Gastrocnemius medialis (tissue), 4 donors: ENCODE measurements around the gene SERPINB6.

ENCODE experiments used
- CTCF ChIP-seq, 5 experiments: fragments of 450-650 bp in 3 of 5; fragments of 200-600 bp in 2 of 5; sonication (generic) in 2 of 5; IDR thresholded peaks in 4 of 5; conservative IDR thresholded peaks in 1 of 5; 1 replicate in 4 of 5; 2 replicates in 1 of 5; pipeline ENCODE4 v1.5.1; 2016 to 2019; ENCODE audit warnings: antibody characterized with exemption in 5 of 5, mild to moderate bottlenecking in 3 of 5, moderate library complexity in 3 of 5
- POLR2A ChIP-seq, 2 donors: fragments of 450-650 bp; IDR thresholded peaks; one replicate each; pipeline ENCODE4 v1.6.1; 2017; ENCODE audit warnings: antibody characterized with exemption in 2 of 2, mild to moderate bottlenecking in 2 of 2, moderate library complexity in 2 of 2

- TF ChIP-seq CTCF (IDR thresholded peaks at IDR 0.05 in 4 of 5, conservative IDR thresholded peaks at IDR 0.05 in 1 of 5): no peak
- TF ChIP-seq POLR2A (IDR thresholded peaks at IDR 0.05): no peak
These were observed 35.1 kb upstream of the SERPINB6 start for GRCh38 chr6:3006476-3006875.
